GM19397 (cell line): ENCODE measurements around the gene MAN1A1.

Experiments
- ATAC-seq: cut with Tn5 transposase; IDR thresholded peaks from one replicate; pipeline ENCODE4 v1.9.1; 2021; ENCODE audit warnings: mild to moderate bottlenecking, moderate library complexity; ENCODE audit not compliant: unreplicated experiment

The MAN1A1 gene

DNA sequence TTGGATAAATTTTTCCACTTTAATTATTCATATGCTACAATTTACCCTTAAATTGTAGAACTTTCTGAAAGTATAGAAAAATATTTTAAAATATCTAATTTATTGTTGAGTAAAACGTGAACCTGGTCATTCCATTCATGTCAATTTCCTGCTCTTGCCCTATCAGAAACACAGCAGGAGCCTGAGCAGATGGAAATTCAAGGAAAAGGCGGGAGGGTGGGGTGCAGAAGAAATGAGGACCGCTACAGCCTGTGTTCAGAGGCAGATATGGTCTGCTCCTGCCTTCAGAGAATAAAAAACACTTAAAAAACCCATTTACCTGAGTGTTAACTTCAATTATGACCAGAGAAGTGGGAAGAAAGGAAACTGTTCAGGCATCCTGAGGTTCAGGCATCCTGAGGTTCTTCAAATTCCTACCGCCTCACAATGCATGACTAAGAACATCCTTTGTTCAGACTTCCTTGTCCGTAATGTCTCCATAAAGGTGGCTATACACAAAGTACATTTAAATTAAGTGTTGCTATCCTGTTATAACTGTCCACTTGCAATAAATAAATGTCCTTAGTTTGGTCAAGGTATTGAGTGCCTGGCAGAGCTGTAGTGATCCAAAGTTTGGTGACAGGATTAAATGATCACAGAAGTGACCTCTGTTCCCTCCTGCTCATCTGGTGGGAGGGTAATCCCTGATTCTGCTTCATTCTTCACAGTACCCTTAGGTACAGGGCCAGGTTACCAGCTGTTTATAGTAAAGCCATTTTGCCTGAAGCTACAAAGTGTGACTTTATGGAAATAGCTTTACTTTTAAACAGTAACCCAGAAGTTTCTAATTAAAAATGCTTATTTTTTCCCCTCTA is 109.1 kb downstream of the MAN1A1 start:
- peak; percentile 54 for ATAC-seq

DNA sequence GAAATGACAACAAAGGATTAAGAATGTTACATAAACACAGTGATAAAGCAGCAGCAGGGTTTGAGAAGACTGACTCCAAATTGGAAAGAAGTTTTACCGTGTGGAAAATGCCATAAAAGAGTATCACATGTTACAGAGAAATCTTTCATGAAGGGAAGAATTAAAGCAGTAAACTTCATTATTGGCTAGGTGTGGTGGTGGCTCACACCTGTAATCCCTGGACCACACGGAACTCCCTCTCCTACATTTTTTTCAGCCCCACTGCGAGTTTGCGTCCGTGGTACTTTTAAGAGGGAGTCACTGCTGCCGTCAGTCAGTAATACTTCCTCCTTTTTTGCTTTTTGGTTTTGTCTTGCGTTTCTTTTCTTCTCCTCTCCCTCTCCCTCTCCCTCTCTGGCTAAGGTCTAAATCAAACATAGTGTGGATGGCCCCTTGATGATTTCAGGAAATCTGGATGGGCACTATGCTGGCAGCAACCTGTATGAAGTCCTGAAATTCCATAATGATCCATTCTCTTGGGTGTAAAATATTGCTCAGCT is 112.3 kb downstream of the MAN1A1 start:
- ATAC-seq, result no peak

DNA sequence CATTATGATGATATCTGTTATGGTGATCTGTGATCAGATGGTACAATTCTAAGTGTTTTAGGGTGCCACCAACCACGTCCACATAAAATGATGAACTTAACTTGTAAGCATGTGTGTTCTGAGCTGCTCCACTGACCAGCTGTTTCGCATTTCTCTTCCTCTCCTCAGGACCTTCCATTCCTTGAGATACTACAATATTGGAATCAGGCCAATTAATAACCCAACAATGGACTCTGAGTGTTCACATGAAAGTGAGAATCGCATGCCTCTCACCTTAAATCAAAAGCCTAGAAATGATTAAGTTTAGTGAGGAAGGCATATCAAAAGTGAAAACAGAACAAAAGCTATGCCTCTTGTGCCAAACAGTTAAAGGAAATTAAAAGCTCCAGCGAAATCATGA is 114.6 kb downstream of the MAN1A1 start:
- ATAC-seq, result no peak

DNA sequence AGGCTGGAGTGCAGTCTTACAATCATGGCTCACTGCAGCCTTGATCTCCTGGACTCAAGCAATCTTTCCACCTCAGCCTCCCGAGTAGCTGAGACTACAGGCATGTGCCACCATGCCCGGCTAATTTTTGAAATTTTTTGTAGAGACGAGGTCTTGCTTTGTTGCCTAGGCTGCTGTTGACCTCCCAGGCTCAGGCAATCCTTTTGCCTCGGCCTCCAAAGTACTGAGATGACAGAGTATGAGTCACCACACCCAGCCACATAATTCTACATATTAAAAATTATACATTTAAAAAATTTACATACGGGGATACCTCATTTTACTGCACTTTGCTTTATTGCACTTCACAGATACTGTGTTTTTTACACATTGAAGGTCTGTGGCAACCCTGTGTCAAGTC is 115.1 kb downstream of the MAN1A1 start:
- ATAC-seq, result no peak

DNA sequence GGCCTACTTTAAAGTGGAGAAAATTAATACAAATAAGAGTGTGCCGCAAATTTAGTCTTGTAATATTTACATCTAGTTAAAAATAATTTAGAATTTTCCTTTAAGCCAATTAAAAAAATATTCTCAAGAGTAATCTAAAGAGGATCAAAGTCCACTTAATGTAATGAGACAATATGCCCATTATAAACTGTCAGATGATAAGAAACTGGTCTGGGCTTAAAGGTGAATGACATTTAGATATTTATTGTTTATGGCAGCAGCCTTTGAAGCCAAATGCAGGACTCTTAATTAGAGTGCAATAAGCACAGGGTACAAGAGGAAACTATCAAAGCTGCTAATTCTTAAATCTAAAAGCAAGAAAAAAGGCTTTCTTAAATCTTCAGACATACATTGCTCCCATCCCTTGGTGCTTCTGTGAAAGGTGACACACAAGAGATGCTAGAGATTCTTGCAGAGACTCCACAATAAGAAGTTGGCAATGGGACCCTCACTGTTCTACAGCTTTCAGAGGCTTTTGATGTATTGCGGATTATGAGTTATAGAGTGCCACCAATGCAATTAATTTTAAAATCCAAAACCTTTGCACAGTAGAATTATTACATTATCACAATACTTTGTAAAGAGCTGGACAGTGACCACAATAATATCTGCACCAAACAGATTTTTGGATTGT is 116.1 kb downstream of the MAN1A1 start:
- no peak for ATAC-seq

DNA sequence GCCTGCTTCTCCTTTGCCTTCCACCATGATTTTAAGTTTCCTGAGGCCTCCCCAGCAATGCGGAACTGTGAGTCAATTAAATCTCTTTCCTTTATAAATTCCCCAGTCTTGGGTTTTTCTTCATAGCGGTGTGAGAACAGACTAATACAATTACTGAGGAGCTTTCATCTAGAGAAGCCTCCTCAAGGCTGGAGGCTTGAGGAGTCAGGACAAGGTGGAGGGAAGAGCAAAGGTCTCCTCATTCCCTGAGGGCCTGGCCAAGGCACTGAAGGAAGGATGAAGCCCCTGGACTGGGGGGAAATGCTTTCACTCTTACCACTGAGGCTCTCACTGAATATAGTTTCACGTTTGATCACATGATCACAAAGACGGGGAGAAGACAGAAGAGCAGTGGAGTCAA is 118.2 kb downstream of the MAN1A1 start:
- ATAC-seq, result no peak

DNA sequence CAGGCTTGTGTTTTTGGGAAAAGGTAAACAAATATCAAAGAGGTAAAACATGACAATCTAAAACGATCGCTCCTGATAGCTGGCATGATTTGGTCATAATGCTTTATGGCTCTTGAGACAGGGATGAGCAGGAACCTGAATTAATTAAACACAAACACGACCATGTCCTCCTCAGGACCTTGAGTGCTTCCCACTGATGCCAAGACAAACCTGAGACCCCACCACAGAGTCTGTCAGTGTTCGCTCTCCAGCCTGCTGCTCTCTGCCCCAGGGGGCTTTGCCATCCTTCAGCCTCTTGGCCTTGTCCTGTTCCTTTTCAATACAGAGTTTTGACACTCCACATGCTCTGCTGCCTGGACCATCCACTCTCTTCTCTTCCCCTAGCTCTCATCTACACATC is 119.4 kb downstream of the MAN1A1 start:
- no peak for ATAC-seq

DNA sequence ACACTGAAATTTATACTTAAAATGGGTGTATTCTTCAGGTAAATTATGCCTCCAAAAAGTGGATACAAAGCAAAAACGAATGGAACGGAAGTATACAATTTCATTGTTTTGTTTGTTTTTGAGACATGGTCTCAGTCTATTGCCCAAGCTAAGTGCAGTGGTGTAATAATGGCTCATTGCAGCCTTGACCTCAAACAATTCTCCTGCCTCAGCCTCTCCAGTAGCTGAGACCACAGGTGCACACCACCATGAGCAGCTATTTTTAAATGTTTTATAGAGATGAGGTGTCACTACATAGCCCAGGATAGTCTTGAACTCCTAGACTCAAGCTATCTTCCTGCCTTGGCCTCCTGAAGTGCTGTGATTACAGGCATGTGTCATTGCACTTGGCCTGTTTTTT is 122.2 kb downstream of the MAN1A1 start:
- ATAC-seq, result no peak

DNA sequence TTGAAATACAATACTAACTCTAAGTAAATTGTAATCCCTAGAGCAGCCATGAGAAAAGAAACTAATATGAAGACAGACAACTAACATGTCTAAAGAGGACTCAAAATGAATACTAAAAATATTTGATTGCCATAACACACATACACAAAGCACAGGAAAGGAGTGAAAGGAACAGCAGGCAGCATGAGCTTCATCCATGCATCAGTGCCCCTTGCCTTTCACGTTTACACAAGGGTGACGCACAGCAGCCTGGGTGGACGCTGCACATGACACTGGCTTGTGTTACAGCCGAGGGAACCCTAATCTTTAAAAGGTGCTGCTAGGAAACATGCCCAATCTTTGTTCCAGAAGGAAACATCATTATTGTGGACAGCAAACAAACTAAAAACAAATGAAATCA is 123.5 kb downstream of the MAN1A1 start:
- ATAC-seq, result no peak

DNA sequence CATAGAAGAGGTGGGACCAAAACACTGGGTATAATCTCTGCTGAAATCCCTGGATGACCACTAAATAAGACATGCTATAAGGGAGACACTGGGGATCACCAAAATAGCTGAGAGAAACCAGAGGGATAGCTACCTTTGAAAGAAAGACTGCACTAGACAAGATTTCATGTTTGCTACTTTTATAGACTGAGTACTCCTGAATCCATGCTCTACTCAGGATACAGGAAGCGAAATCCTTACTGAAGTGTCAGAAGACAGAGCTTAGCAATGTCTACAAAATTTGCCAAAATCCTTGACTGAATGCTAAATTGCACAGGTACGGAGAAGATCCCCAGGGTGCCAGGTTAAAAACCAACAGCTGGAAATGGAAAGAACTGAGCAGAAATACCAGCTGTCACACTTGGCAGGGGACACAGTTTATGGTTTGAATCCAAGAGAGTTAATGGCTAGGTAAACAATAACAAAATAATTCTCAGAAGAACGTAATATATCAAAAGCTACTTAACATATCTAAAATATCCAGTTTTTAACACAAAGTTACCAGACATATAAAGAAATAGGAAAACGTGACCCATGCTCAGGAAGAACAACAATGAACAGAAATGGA is 125.4 kb downstream of the MAN1A1 start:
- no peak for ATAC-seq

DNA sequence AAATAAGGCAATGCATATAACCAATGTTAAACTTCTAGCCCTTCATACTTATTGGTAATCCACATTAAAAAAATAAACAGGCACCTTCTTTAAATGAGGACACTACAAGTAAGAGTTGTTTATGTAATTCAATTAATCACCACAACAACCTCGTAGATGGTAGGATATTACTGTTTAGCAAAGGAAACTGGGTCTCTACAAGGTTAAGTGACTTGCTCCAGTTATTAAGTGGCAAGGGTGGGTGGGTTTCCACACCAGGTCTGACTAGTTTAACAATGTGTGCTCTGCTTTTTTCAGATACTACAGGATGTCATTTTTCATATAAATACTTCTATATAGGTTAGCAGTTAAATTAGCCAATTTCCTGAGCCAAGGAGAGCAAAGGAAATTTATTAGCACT is 129.1 kb downstream of the MAN1A1 start:
- ATAC-seq, result no peak

DNA sequence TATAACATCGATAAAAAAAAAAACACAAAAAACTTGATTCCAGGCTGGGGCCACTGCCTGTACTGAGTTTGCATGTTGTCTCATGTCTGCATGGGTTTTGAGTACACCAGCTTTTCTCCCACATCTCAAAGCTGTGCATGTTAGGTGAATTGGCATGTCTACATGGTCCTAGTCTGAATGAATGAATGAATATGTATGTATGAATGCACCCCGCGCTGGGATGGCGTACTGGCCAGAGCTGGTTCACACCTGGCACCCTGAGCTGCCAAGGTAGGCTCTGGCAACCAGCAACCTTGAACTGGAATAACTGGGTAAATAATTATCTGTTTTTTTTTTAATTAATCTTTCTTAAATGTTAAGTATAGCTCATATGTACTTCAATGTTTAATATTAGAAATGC is 131.0 kb downstream of the MAN1A1 start:
- ATAC-seq, result no peak

DNA sequence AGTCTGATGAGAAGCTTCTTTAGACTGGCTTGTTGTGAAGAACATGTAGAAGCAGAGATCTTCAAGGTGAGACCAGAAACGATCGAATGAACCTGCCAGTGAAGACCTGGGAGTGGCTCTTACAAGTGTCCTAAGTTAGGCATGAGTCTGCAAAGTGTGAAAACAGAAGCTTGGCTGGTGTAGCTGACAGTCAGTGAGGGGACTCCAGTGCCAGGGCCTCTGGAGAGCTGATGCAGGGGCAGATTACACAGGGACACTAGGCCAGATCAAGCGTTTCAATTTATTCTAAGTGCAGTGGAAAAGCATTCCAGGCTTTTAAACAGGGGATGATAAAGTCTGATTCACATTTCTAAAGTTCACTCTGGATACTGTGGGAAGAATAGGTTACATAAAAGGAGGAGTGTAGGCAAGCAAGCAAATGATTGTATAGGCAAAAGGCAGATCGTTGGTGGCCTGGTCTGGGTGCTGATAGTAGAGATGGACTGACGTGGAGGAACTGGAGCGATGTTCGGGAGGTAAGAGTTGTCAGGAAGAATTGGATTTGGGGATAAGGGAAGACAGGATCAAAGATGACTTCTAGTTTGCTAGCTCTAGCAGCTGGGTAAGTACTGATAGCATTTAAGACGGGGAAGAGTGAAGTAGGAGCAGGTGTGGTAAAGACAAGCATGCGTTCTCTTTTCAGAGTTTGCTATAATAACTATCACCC is 133.5 kb downstream of the MAN1A1 start:
- ATAC-seq, result no peak

DNA sequence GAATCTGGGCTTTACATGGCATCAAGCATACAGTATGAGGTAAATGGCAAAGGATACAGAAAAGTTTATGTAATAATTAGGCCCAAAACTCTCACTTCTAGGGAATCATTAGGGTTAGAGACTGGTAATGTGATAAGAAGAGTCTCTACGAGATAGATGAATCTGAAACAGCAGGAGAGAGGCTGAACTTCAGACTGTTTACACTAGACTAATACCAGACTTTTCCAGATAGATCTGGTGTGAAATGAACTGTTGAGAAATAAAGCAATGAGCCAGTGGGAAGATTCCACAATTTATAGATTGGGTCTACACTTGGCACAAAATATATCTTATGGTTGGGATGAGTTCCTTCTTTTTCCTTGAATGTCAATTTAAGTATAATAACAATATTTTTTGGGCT is 134.3 kb downstream of the MAN1A1 start:
- no peak for ATAC-seq

DNA sequence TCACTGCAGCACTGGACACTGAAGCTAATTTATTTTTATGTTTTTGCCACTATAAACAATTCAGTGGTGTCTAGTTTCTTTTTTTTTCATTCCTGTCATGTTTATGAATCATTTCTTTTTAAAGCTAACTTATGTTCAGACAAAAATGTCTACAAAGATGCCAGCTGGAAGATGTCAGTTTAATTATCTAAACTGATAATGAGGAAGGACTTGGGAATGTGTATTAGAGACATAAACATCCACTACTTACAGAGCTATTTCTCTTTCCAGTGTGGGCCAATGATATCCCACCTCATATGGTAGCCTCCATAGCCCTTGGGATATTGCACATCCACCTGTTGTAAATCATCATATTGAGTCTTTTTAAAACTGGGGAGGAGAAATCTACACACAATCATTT is 139.0 kb downstream of the MAN1A1 start:
- ATAC-seq, result no peak

DNA sequence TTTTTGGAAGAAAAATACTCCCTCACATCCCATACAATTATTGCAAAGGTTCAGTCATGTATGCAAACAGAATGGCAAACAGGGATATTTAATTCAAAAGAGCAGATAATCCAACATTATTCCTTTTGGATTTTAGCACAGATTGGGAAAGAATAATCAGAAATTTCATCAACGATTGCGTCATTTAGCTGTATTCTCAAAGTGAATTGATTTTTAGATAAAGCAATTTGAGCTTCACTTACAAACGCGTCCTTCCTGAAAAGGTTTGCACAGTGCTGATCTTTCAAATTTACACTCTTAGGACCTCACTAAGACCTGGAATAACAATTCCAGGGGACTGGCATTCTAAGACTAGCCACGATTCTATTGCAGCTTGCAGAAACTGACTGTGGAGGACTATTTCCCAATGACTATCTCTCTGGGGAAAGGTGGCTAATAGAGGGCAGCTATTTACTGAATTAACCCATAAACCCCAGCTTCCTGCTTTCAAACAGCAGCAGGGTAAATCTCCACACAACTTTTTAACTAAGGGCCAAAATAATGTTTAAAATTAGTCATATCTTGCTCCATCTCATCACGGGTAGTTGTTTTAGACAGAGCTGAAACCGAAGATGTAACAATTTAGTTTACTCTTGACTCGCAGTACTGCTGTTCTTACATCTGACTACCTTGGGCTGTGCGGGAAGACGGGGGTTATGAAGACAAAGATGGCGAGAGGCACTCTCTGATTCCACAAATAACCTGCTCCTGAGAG is 139.9 kb downstream of the MAN1A1 start:
- ATAC-seq, result peak; percentile 48

DNA sequence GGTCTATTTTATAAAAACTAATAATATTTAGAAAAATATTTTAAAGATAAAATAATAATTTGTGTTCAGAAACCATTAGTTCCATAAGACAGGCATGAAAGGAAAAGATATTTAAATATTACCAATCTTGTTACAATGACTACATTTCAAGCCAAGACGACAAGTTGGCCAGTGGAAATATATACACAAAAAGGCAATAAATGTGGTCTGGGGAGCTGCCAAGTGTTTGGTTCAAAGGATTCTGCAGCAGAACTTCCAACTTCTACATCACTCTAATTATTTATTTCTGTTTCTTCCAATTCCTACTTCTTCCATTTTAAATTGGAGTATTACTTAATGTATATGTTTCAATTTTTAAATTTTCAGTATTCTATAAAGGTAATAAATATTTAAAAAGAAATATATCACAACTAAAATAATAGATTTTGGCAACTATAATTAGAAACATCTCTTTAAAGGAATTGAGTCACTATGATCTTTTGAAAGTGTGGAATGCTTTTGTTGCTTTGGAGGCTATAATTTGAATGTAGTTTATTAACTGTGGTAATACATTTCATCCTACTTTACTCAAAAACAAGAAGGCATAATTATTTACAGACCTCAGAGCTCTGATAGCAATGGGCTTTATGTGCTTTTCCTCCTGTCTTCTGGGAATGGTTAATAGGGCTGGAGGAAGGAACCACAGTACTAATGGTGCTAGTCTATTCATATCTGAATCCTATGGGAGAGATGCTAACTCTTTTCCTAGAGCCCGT is 141.4 kb downstream of the MAN1A1 start:
- no peak for ATAC-seq

DNA sequence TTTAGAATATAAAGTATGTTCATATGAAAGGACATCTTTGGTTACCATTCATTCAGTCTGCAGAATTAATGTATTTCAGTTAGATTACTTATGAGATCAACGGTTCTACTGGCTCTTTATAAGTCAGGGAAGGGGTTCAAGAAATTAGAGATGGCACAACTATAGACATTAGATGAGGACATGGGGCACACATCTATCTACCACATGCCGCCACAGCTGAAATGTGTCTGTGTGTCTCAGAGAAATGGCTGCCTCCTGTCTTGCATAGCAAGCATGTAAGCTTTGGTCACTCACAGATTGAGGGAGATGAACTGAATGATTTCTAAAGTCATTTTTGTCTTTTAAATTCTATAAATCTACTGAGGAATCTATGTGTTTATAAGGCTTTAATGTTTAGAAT is 142.2 kb downstream of the MAN1A1 start:
- ATAC-seq, result no peak

DNA sequence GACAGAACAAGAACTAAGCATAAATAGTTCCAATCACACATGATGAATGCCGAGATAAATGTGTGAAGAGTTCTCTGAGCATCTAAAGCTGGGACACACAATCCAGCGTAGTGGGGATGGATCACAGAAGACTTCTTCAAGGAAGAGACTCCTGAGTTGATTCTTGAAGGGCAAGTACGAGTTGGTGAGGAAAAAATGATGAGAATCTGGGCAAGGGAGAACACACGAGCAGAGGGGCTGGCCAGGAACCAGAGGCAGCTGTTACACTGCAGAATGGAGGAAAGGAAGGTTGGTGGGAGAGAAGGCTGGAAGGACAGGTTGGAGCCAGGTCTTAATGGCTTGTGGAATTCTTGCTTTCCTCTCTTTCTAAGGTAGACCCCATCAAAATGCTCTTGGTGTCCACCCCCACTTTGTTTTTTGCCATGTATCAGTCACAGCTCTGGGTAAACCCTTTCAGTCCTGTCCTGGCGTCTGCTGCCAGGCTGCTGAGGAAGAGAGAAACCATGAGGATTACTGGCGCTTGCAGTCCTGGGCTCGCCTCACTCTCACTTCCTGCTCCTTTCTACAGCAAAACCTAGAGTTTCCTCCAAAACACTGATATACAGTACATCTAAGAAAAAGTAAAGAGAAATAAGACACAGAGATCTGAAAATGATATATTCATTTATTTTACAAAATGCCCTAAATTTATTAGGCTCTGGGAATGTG is 143.5 kb downstream of the MAN1A1 start:
- ATAC-seq, result peak; percentile 75
